Measurements from ENCODE around the gene CDH4. TPM values are rescaled to one million over a fixed set of nuclear protein-coding genes. Genes with fewer than 3 reads are reported as not detected.

The CDH4 gene
- total and polyA plus RNA-seq, 2 of the 4 experiments (the other 2 are of a cell fraction): 1.6 to 3.5 TPM

DNA sequence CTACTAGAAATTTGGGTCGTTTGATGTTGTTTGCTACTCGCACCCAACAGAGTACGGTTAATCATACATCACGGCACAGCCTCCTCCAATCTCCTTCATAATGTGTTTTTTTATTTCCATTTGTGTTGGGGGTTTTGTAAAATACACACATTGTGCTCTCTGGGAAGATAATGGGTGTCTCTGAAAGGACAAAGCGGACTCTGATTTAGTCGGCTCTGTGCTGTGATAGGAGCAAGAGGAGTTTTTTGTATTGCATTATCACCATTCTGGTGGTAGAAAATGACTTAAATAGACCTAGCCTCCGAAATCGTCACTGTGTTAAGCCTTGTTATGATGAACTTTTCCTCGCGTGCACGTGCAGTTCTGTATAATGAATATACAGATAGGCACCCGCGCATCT lies 196.3 kb downstream of the CDH4 start:
- Histone ChIP-seq H3K4me3 (ENCODE audit: insufficient read depth, low read depth, low read length) (no peak overlapping the region), H3K14ac (replicated peaks; ENCODE audit: low read depth, low read length) (no peak overlapping the region), H3K4me1 (ENCODE audit: control insufficient read depth, insufficient read depth, low read length) (no peaks in the 10 kb centered on the region), H3K9ac (ENCODE audit: low read depth, low read length) (no peak overlapping the region), H3K9me1 (ENCODE audit: insufficient read depth, low read length) (no peaks in the 10 kb centered on the region), H3K36me3 (ENCODE audit: control insufficient read depth, insufficient read depth, low read length) (no peaks in the 10 kb centered on the region), H2AK9ac (replicated peaks; ENCODE audit: low read depth, low read length, poor library complexity) (no peak overlapping the region), H3K27me3 (ENCODE audit: control insufficient read depth, insufficient read depth, low read length) (peaks cover 2% of the 10 kb centered on the region), H3K18ac (ENCODE audit: low read depth, low read length) (no peak overlapping the region), H4K91ac (ENCODE audit: insufficient read depth, low read depth, low read length) (no peak overlapping the region), H3K9me3 (ENCODE audit: control insufficient read depth, insufficient read depth, low read length) (no peaks in the 10 kb centered on the region), H3K79me1 (ENCODE audit: low read depth in 1 of 2, low read length in 2 of 2) (no peaks in the 10 kb centered on the region), H3K4me2 (ENCODE audit: low read depth, low read length) (no peak overlapping the region), H4K5ac (ENCODE audit: low read depth, low read length) (no peak overlapping the region), H3K23ac (ENCODE audit: low read depth, low read length) (no peak overlapping the region), H3K56ac (ENCODE audit: extremely low read depth, insufficient read depth, low read length) (no peak overlapping the region), H3K27ac (ENCODE audit: insufficient read depth, low read length) (no peak overlapping the region), H2AFZ (replicated peaks; ENCODE audit: low read length, poor library complexity) (no peak overlapping the region), H2AK5ac (ENCODE audit: low read depth, low read length) (no peak overlapping the region), H2BK15ac (ENCODE audit: low read depth, low read length) (no peak overlapping the region), H2BK5ac (ENCODE audit: low read depth, low read length, poor library complexity, severe bottlenecking) (no peak overlapping the region), H2BK120ac (ENCODE audit: low read depth, low read length) (no peak overlapping the region), H4K8ac (ENCODE audit: low read depth in 2 of 2, low read length in 2 of 2) (no peak overlapping the region), H2BK20ac (ENCODE audit: low read depth, low read length) (no peak overlapping the region), H4K20me1 (ENCODE audit: insufficient read depth, low read length) (no peaks in the 10 kb centered on the region), H3K4ac (ENCODE audit: low read depth, low read length) (no peak overlapping the region)
- DNase-seq (no peak), ATAC-seq (ENCODE audit: low read depth) (no peak)
- TF ChIP-seq, protein P1, sequence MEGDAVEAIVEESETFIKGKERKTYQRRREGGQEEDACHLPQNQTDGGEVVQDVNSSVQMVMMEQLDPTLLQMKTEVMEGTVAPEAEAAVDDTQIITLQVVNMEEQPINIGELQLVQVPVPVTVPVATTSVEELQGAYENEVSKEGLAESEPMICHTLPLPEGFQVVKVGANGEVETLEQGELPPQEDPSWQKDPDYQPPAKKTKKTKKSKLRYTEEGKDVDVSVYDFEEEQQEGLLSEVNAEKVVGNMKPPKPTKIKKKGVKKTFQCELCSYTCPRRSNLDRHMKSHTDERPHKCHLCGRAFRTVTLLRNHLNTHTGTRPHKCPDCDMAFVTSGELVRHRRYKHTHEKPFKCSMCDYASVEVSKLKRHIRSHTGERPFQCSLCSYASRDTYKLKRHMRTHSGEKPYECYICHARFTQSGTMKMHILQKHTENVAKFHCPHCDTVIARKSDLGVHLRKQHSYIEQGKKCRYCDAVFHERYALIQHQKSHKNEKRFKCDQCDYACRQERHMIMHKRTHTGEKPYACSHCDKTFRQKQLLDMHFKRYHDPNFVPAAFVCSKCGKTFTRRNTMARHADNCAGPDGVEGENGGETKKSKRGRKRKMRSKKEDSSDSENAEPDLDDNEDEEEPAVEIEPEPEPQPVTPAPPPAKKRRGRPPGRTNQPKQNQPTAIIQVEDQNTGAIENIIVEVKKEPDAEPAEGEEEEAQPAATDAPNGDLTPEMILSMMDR (conservative IDR thresholded peaks at IDR 0.05; ENCODE audit: low read depth, low read length): no peak
- TF ChIP-seq RAD21 (IDR thresholded peaks at IDR 0.05; ENCODE audit: low read length): no peak
- intact Hi-C loops (cut with micrococcal nuclease): no loop called here
- CTCF ChIA-PET: no interaction called here
- 70% methylated on average over 2 of the region's 13 CpGs; no CpG with 5 or more reads in 1 of the 2 experiments for WGBS, 2 experiments (ENCODE audit: extremely low coverage in 2 of 2, insufficient read length in 1 of 2)
- POLR2A ChIA-PET (ENCODE audit: unreplicated experiment): no interaction called here
- in situ Hi-C loops (cut with MboI; ENCODE audit: low sequenced_read_pairs): no loop called here
- BruUV-seq (replicated peaks): no TSS peak
- dilution Hi-C loops (cut with HindIII; ENCODE audit: low sequenced_read_pairs, unreplicated experiment): no loop called here

All from IMR-90 (cell line).